PC-3 (cell line): Measurements from ENCODE around the gene TFIP11. TPM values are rescaled to one million over a fixed set of nuclear protein-coding genes. Genes with fewer than 3 reads are reported as not detected.

Source experiments
- ATAC-seq: fragments of 200-7000 bp; cut with Tn5 transposase; 2 replicates; pipeline ENCODE4 v1.9.1; 2020; ENCODE audit warnings: mild to moderate bottlenecking, moderate library complexity
- BruUV-seq: library from RNA; stranded (reverse); fragments of 400-500 nt; replicated peaks from 2 replicates; lab custom pipeline; 2021; lab: Mats Ljungman, UMichigan
- CTCF ChIA-PET: fragments of 300-600 bp; sonication (Branson Sonifier 250); formaldehyde crosslinking; loops from one replicate; lab custom pipeline; 2022; ENCODE audit warnings: antibody characterized with exemption; lab: Charles Lee
- POLR2A ChIA-PET: fragments of 300-600 bp; sonication (Branson Sonifier 250); formaldehyde crosslinking; loops from one replicate; lab custom pipeline; 2022; ENCODE audit warnings: antibody characterized with exemption; ENCODE audit not compliant: unreplicated experiment; lab: Charles Lee
- DNase-seq: peaks from one replicate; pipeline ENCODE4 v3.0.0-alpha.2; 2015
- H2AFZ ChIP-seq: fragments of 300-600 bp; sonication (generic); 2 replicates; pipeline ENCODE4 v1.6.0; 2016; ENCODE audit warnings: antibody characterized with exemption, low read length
- H3F3A ChIP-seq: fragments of 300-600 bp; sonication (generic); one replicate; pipeline ENCODE4 v1.6.0; 2017; ENCODE audit warnings: antibody characterized with exemption, low read length, control low read depth, mild to moderate bottlenecking; ENCODE audit not compliant: unreplicated experiment
- H3K27ac ChIP-seq: fragments of 300-600 bp; sonication (generic); 2 replicates; pipeline ENCODE4 v1.5.1; 2016; ENCODE audit warnings: mild to moderate bottlenecking, low read length
- H3K27me3 ChIP-seq: fragments of 300-600 bp; sonication (generic); 2 replicates; pipeline ENCODE4 v1.6.1; 2016; ENCODE audit warnings: low read length, mixed read lengths
- H3K36me3 ChIP-seq: fragments of 300-600 bp; sonication (generic); 2 replicates; pipeline ENCODE4 v1.6.1; 2016; ENCODE audit warnings: low read depth, mixed run types, low read length, mixed read lengths
- H3K4me1 ChIP-seq: fragments of 300-600 bp; sonication (generic); 2 replicates; pipeline ENCODE4 v1.5.1; 2016; ENCODE audit warnings: low read length; ENCODE audit not compliant: insufficient read depth
- H3K4me2 ChIP-seq: fragments of 300-600 bp; sonication (generic); 2 replicates; pipeline ENCODE4 v1.6.0; 2016; ENCODE audit warnings: low read length
- H3K4me3 ChIP-seq: fragments of 300-600 bp; sonication (generic); 2 replicates; pipeline ENCODE4 v1.5.1; 2016; ENCODE audit warnings: mild to moderate bottlenecking, low read length, mixed read lengths
- H3K79me2 ChIP-seq: fragments of 300-600 bp; sonication (generic); 2 replicates; pipeline ENCODE4 v1.6.1; 2017; ENCODE audit warnings: low read length, mixed read lengths
- H3K9ac ChIP-seq: fragments of 300-600 bp; sonication (generic); 2 replicates; pipeline ENCODE4 v1.6.0; 2016; ENCODE audit warnings: mild to moderate bottlenecking, low read length
- H3K9me2 ChIP-seq: fragments of 300-600 bp; sonication (generic); replicated peaks from 2 replicates; pipeline ENCODE4 v1.6.1; 2016; ENCODE audit warnings: mixed run types, low read length, mixed read lengths
- H3K9me3 ChIP-seq: fragments of 300-600 bp; sonication (generic); 2 replicates; pipeline ENCODE4 v1.6.1; 2016; ENCODE audit warnings: low read length, mixed read lengths
- H4K20me1 ChIP-seq: fragments of 300-600 bp; sonication (generic); 2 replicates; pipeline ENCODE4 v1.6.1; 2016; ENCODE audit warnings: low read length, mixed read lengths
- CTCF ChIP-seq: fragments of 300-600 bp; sonication (generic); conservative IDR thresholded peaks from 2 replicates; pipeline ENCODE4 v1.5.1; 2017; ENCODE audit warnings: antibody characterized with exemption, low read depth, mild to moderate bottlenecking, low read length
- EZH2 ChIP-seq: fragments of 300-600 bp; sonication (generic); IDR thresholded peaks from one replicate; pipeline ENCODE4 v1.6.1; 2017; ENCODE audit warnings: antibody characterized with exemption, mild to moderate bottlenecking, low read length; ENCODE audit not compliant: unreplicated experiment
- EZH2phosphoT487 ChIP-seq: fragments of 300-600 bp; sonication (generic); IDR thresholded peaks from 2 replicates; pipeline ENCODE4 v1.6.1; 2018; ENCODE audit warnings: mild to moderate bottlenecking, antibody characterized with exemption, low read length, borderline replicate concordance
- intact Hi-C: fragments of 100-400 bp; cut with micrococcal nuclease; formaldehyde crosslinking; loops from 2 replicates; pipeline ENCODE4 v1.9.0; 2023
- total RNA-seq: library from RNA; depleted of rRNA; stranded (reverse); fragments of >200 nt; gene quantifications from 2 replicates; pipeline ENCODE4 v1.2.3, GENCODE V29; 2014

TFIP11 gene
- total RNA-seq, 1 experiment from 2014 or later = 22.4 TPM

- Histone ChIP-seq H3K9me2 (no peaks in the 10 kb centered on the region), H3K79me2 (no peaks in the 10 kb centered on the region), H3K27me3 (no peaks in the 10 kb centered on the region), H3F3A (no peaks in the 10 kb centered on the region), H3K27ac (no peak overlapping the region), H2AFZ (no peak overlapping the region), H3K9ac (no peak overlapping the region), H3K4me3 (no peak overlapping the region), H3K4me1 (no peaks in the 10 kb centered on the region), H3K4me2 (no peak overlapping the region), H3K9me3 (no peaks in the 10 kb centered on the region), H4K20me1 (no peaks in the 10 kb centered on the region), H3K36me3 (no peaks in the 10 kb centered on the region)
- DNase-seq (no peak), ATAC-seq (no peak)
- intact Hi-C loops = no loop called here
- ChIA-PET CTCF (no interaction called here), POLR2A (no interaction called here)
- BruUV-seq = no TSS peak
- TF ChIP-seq EZH2phosphoT487 = no peak
- no peak for TF ChIP-seq EZH2
- no peak for TF ChIP-seq CTCF
Observed at GRCh38 chr22:26552466-26552865, 40.2 kb upstream of the TFIP11 start.

- no peak for ATAC-seq
- Histone ChIP-seq H3K9me2 (no peaks in the 10 kb centered on the region), H2AFZ (no peak overlapping the region), H4K20me1 (no peaks in the 10 kb centered on the region), H3K9me3 (no peaks in the 10 kb centered on the region), H3F3A (no peaks in the 10 kb centered on the region), H3K4me2 (no peak overlapping the region), H3K9ac (no peak overlapping the region), H3K79me2 (no peaks in the 10 kb centered on the region), H3K4me3 (no peak overlapping the region), H3K27ac (no peak overlapping the region), H3K27me3 (no peaks in the 10 kb centered on the region), H3K4me1 (no peaks in the 10 kb centered on the region), H3K36me3 (no peaks in the 10 kb centered on the region)
- intact Hi-C loops = no loop called here
- ChIA-PET POLR2A (no interaction called here), CTCF (no interaction called here)
- no TSS peak for BruUV-seq
- DNase-seq = no peak
- TF ChIP-seq EZH2 = no peak
- no peak for TF ChIP-seq CTCF
- no peak for TF ChIP-seq EZH2phosphoT487
Observed at GRCh38 chr22:26551568-26551967, 39.3 kb upstream of the TFIP11 start.

- Histone ChIP-seq H2AFZ (no peak overlapping the region), H3K4me3 (no peak overlapping the region), H3F3A (no peaks in the 10 kb centered on the region), H3K4me2 (no peak overlapping the region), H3K9me2 (no peaks in the 10 kb centered on the region), H3K36me3 (no peaks in the 10 kb centered on the region), H4K20me1 (no peaks in the 10 kb centered on the region), H3K4me1 (no peaks in the 10 kb centered on the region), H3K9ac (no peak overlapping the region), H3K79me2 (no peaks in the 10 kb centered on the region), H3K27ac (no peak overlapping the region), H3K27me3 (no peaks in the 10 kb centered on the region), H3K9me3 (no peaks in the 10 kb centered on the region)
- ATAC-seq = no peak
- CTCF ChIA-PET = no interaction called here
- POLR2A ChIA-PET = no interaction called here
- peak; percentile 3 for DNase-seq
- no TSS peak for BruUV-seq
- TF ChIP-seq CTCF (no peak), EZH2 (no peak), EZH2phosphoT487 (no peak)
- intact Hi-C loops = no loop called here
Observed at GRCh38 chr22:26550498-26551033, 38.3 kb upstream of the TFIP11 start.
